ENCODE results near the gene JTB.

GRCh38 chr1:153954826-153955225, 22.6 kb downstream of the JTB start:
- TF ChIP-seq REST (IDR thresholded peaks at IDR 0.05; ENCODE audit: insufficient read depth in 1 of 2, low read depth in 2 of 2, low read length in 2 of 2) (no peak), POLR2AphosphoS5 (IDR thresholded peaks at IDR 0.05; ENCODE audit: low read depth, low read length) (no peak), SIN3A (IDR thresholded peaks at IDR 0.05; ENCODE audit: borderline replicate concordance, insufficient read depth, low read length) (no peak)
